DMS79 (cell line): ENCODE measurements around the gene PRAC2.
"Not testable (repeated sequence)": the region's sequence is repeated elsewhere in the genome, so short reads cannot be mapped to it uniquely, and the experiment has no call there.

ENCODE experiments used
- DNase-seq: peaks from one replicate; lab custom pipeline; 2025; lab: John Stamatoyannopoulos, UW

Gene PRAC2

DNA sequence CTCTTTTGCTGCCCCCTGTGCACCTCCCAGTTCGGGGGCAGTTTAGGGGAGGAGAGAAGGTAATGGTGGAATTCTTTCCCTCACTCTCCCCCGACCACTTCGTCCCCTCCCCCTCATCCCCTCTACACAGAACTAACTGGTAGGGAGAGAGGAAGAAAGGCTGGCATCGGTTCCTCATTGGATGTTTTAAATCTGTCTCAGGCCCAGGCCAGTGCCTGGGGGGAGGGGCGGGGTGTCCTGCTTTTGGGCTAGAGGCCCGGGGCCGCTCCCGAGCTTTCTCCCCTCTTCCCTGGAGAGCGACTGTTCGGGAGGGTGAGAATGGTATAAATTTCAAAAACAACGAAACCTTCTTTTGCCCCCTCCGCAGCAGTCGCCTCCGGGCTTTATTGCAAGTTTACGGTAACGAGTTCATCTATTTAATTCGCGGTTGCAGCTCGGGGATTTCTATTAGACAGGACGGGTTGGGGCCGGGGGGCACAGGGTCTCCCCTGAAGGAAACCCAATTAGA lies at the start of gene PRAC2:
Gene PRAC2, plus strand, starts transcription at position 271 of the 508 bp plus-strand sequence. CDS start 1,226 bp downstream, outside the sequence.
- no peak for DNase-seq

DNA sequence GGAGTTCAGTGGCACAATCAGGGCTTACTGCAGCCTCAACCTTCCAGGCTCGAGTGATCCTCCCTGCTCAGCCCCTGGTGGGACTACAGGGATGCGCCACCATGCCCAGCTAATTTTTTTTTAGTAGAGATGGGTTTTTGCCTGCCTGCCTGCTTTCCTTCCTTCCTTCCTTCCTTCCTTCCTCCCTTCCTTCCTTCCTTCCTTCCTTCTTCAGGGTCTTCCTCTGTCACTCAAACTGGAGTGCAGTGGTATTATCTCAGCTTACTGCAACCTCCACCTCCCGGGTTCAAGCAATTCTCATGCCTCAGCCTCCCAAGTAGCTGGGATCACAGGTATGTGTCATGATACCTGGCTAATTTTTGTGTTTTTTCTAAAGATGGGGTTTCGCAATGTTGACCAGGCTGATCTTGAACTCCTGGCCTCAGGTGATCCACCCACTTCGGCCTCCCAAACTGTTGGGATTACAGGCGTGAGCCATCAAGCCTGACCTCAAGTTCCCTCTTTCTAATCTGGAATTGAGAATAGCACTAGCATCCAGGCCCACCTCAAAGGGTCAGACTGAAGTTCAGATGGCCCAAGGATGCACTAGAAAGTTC lies 45.9 kb upstream of the PRAC2 start:
- no peak for DNase-seq

- no peak for DNase-seq
These were observed 44.6 kb upstream of the PRAC2 start for GRCh38 chr17:48678141-48678971.

DNA sequence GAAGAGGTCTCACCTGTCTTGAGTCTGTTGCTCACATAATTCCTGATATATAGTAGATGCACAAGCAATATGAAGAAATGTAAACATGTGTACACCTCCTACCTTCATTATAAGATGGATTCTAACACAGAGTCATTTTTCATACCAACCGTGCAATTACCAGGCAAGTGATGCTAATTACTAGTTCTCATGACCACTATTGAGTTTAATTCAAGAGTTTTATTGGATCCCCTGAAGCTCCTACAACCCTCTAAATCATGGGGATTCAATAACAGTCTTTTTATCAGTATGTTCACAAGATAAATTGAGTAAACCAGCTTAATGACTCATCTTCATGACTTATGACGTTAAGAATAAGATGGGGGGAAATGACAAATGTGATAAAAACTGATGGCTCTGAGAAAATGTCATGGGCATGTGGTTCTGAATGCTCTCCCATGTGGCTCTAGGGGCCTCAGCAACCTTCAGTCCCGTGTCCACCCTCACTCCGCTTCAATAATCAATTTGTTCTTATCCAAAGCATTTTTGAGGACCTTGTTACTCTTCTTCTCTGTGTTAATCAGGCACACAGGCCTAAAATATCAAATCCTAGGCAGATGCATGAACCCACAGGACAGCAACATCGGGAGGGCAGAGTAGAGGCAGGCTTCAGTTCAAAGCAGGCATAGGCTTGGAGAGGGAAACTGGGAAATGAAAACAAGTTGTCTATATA lies 43.4 kb upstream of the PRAC2 start:
- no peak for DNase-seq

- no peak for DNase-seq
These were observed 41.4 kb upstream of the PRAC2 start for GRCh38 chr17:48681609-48682008.

DNA sequence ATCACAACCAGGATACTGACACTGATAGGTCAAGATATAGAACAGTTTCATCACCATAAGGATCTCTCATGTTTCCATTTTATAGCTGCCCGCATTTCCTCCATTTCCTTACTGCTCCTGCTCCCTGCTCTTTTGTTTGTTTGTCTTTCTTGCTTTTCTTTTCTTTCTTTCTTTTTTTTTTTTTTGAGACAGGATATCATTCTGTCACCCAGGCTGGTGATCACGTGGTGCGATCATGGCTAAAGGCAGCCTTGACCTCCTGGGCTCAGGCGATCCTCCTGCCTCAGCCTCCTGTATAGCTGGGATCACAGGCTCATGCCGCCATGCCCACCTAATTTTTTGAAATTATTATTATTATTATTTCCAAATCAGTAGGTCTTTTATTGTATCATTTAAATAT lies 32.3 kb upstream of the PRAC2 start:
- DNase-seq: no peak

- no peak for DNase-seq
These were observed 30.9 kb upstream of the PRAC2 start for GRCh38 chr17:48692049-48692448.

- DNase-seq: no peak
These were observed 29.8 kb upstream of the PRAC2 start for GRCh38 chr17:48693178-48693577.

GRCh38 chr17:48701864-48702532 lies 21.0 kb upstream of the PRAC2 start:
- no peak for DNase-seq

DNA sequence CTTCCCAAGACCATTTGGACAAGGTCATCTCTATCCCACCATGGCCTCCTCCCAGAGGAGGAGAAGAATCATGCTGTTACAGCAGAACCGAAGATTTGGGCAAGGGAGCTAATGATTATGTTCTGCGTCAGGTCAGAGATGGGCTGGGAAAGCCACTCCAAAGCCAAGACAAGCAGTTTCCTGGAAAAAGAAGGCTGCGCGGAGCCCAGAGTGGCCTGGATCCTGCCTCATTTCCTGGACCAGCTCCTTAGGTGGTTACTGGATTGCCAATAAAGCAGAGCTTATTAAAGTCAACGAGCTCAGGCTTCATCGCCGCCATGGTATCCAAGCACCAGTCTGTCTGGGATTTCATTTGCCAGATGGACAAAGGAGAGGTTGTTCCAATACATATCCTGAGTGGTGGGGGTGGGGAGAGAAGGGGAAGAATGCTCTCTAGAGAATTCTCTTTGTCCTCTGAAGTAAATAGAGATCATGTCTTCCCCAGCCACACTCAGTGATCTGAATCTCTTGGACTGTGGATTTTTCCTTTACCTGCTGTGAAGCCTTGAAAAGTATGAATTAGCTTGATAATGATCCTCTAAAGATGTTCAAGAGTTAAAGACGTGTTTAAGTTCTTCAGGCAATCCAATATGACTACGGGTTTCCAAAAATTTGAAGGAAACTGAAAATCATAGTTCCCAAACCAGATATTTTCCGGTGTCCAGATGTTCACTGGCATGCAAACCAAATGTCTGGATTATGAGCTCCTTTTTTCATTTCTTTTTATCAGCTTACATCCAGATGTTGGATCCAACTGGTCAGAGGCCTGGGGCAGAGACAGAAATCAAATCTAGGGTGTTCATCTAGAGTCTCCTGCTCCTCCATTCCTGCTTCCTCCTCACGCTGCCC lies 18.4 kb upstream of the PRAC2 start:
- DNase-seq: peak; percentile 5

DNA sequence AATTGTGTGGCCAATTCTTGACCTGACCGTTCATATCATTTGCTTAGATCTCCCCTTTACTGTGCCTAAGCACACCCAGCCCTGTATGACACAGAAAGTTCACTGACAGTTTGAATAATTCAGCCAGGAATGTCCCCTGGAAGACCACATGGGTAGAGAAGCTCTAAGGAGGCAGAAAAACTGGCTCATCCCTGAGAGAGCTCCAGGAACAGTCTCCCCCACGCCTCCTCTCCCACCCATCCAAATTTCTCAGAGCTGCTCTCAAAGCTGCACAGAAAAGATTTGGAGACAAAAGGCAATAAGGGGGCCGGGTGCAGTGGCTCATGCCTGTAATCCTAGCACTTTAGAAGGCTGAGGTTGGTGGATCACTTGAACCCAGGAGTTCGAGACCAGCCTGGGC lies 11.9 kb upstream of the PRAC2 start:
- DNase-seq: no peak

DNA sequence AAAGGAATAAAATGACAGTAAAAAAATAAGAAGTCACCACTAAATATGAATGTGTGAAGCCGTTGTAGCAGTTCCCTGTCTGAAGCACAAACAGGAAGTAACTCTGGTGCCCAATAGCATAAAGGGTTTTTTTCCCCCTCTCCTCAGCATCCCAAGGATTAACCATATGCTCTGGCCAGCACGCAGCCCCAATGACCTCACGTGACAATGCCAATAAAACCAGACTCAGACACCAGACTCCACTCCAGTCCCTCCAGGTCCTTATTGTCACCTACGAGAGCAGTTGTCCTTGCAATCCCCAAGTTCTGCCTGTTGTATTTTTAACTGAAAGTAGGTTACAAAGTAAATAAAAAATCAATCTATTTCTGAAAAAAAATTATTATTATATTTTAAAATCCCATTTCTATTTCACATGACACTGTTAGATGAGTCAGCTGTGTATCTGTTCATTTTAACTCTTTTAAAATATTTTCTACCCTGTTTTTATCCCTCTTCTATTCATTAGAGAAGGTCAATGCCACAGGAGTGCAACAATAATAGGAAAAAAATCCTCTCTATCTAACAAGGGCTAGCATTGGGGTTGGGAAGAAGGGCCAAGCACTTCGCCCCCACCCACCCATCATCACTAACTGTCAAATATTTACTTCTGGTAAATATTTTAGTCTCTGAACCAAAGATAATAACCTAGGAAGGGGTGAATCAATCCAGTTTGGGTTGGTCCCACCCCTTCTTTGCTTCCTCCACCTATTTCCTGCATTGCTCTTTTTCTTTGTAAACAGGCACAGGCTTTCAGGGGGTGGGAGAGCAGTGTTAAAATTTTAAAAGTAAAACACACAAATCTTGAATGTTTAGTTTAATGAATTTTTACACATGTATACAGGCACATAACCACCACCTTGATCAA lies 7.2 kb upstream of the PRAC2 start:
- DNase-seq: no peak

- DNase-seq: not testable (repeated sequence)
These were observed 6.4 kb upstream of the PRAC2 start for GRCh38 chr17:48716549-48716948.

- no peak for DNase-seq
These were observed 5.4 kb upstream of the PRAC2 start for GRCh38 chr17:48717367-48718226.

- DNase-seq: no peak
These were observed 4.7 kb upstream of the PRAC2 start for GRCh38 chr17:48718227-48718760.

GRCh38 chr17:48718761-48719641 lies 4.0 kb upstream of the PRAC2 start:
- DNase-seq: no peak

DNA sequence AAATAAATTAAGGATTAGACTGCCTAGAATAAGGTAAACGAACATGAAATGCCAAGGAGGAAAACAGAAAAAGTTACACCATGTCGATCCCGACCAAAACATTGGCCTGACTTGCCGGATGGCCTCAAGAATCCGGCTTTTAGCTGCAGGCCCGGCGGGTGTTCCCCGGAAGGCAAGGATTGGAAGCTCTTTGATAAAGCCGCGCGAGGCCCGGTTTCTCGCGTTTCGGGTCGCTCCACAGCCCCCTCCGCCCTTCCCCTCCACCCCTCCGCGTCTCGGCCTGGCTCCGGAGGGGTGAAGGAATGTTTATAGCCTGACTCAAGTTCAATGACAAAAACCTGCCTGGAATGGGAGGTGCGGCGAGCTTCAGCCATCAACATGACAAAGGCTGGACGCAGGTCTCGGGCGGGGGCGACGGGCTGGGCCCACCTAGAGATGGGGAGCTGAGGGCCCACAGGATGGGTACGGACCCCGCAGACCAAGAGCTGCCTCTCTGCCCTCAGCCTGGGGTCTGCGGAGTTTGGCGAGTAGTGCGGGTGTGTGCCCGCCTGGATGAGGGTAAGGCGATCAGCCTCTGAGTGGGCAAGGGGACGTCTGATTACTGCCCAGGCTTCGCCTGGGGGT lies 3.2 kb upstream of the PRAC2 start:
- no peak for DNase-seq
